EL (cell line): ENCODE results near the gene KLHL36.

Experiments used
- DNase-seq: peaks from one replicate; pipeline ENCODE4 v3.0.0-alpha.2; 2016

The KLHL36 gene

GRCh38 chr16:84699712-84700445 is 51.6 kb downstream of the KLHL36 start, which contains the start of gene USP10:
Gene USP10, plus strand, starts transcription at chr16:84700000. Its CDS starts 91 bp downstream, at chr16:84700091.
- DNase-seq = peak; percentile 83

- DNase-seq = peak; percentile 36
These were observed 52.4 kb downstream of the KLHL36 start for GRCh38 chr16:84700446-84701300.

GRCh38 chr16:84703681-84704080 is 55.4 kb downstream of the KLHL36 start:
- DNase-seq = no peak

- DNase-seq = no peak
These were observed 55.9 kb downstream of the KLHL36 start for GRCh38 chr16:84704253-84704652.

- DNase-seq = no peak
These were observed 58.5 kb downstream of the KLHL36 start for GRCh38 chr16:84706856-84707255.

GRCh38 chr16:84709609-84710008 is 61.3 kb downstream of the KLHL36 start:
- no peak for DNase-seq

GRCh38 chr16:84710686-84711085 is 62.4 kb downstream of the KLHL36 start:
- DNase-seq = no peak
